Anterior cingulate cortex (tissue), 58 donors: Measurements from ENCODE around the gene SMG6.
"Not testable (repeated sequence)": the region's sequence is repeated elsewhere in the genome, so short reads cannot be mapped to it uniquely, and the experiment has no call there.

Experiments used
- DNase-seq, 58 donors: peaks; one replicate each; lab custom pipeline; 2025; lab: John Stamatoyannopoulos, UW

SMG6 gene

GRCh38 chr17:2309338-2310154, 6.0 kb upstream of the SMG6 start:
- DNase-seq, result peak in 6 of 58 donors; percentile 0 to 13 (median 4)

DNA sequence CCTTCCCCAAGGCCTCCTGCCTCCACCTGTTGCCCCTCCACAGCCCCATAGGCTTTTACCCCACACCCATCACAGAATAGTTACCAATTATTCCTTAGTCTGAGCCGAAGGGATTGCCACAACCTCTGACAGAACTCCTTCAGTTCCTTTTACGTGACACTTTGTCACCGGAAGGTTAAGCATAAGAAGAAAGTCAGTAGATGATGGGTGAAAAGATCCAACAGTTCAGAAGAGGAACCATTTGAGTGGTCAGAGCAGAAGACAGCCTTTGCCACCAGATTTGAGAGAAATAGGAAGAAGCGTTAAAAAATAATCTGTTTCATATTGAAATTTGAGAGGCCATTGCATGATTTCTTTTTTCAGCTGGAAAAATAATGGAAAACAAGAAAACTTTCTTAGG, 1.3 kb upstream of the SMG6 start:
- no peak for DNase-seq

DNA sequence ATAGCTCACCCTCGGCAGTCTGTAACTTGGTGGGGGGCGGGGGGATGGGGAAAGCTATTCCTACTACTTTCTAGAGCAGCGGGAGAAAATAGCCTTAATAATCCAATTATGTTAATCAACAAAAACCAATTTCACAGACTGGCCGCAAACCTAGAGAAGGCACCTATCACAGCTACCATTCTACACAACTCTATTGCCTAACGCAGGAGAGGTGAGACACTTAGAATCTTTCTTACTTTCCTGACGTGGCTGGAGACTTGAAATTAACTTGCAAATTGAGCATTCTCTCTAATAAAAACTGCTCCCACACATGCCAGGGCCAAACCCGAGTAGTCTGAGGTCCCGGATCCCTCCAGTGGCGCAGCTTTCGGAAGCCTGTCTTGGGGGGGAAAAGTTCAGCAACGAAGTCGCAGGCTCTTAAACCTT, 794 bp downstream of the SMG6 start:
- DNase-seq, result no peak

- no peak for DNase-seq
Observed at GRCh38 chr17:2299756-2300155, 3.8 kb downstream of the SMG6 start.

DNA sequence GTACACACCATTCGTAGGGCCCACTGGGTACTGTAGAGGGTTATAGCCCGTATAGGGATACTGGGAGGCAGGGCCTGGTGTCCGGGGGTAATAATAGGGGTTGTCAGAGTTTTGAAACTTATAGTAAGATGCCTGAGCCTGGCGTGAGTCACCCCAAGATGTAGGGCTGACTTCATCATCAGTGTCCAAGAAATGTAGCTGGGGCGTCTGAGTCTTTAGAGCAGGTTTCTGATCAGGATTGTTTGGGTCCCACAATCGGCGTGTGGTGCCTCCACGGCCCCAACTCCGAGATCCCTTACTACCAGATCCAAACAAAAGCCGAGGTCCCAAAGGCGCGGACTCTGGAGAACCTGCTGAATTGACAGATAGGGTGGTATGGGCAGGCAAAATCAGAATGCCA, 4.4 kb downstream of the SMG6 start:
- DNase-seq, result no peak

DNA sequence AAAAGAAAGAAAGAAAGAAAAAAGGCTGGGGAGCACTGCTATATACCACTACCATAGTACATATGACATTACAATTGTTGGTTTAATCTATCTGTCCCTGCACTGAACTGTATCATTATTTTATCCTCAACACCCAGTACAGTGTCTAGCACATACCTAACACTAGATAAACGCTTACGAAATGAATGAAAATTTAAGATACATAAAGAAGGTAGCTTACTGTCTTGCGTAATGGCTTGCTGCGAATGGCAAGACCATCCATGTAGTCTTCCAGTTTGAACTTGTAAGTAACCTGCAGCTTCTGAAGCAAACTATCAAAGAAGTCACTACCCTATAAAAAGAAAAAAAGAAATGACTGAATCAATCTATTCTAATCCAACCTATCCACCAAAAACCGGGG, 6.6 kb downstream of the SMG6 start:
- DNase-seq, result no peak

DNA sequence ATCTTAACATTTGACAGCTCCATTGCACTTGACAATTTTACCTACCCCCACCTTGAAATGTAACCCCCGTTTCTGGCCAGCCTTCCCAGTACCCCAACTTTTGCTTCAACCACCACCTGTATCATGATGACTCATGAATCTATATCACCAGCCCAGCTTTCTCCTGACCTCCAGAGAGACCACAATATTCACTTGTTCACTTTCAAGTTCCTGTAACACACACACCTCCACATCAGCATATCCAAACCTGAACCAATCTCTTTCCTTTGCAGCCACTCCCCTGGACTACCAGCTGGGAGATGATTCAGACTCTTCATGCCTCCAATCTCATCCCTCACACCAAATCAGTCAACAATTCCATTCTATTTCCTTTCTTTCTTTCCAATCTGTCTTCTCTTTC, 8.0 kb downstream of the SMG6 start:
- no peak for DNase-seq

- DNase-seq, result no peak
Observed at GRCh38 chr17:2292100-2292499, 11.5 kb downstream of the SMG6 start.

DNA sequence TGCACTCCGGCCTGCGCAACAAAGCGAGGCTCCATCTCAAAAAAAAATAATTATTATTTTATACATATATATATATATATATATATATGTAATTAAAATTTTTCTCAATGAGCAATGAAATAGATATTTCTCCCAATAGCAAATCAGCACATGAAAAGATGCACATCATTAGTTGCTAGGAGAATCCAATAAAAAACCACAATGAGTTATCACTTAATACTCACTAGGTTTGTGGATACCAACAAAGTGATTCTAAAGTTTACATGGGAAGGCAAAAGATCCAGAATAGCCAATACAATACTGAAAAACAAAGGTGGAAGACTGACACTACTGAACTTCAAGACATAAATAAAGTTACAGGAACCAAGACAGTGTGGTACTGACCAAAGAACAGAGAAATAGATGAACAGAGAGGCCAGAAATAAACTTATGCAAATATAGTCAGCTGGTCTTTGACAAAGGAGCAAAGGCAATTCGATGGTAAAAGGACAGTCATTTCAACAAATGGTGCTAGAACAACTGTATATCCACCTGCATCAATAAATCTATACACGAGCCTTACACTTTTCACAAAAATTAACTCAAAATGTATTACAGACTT, 13.6 kb downstream of the SMG6 start:
- DNase-seq, result no peak

DNA sequence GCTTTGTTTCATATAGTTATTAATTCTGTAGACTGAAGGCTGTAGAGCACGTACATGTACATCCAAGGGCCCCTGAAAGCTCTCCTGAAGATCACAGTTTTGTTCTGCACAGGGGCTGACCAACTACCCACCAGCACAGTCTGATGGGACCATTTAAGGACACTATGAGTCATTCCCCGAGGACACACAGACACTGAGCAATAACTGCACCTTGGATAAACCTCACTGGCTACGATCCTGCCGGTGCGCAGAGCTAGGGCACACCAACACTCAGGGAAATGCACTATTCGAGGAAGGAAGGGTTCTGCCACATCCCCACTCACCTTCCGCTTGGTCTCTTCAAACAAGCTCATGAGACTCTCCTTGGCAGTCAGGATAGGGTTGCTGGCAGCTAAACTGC, 20.3 kb downstream of the SMG6 start:
- DNase-seq, result peak in 1 of 58 donors; percentile 14

GRCh38 chr17:2282297-2282873, 21.2 kb downstream of the SMG6 start:
- DNase-seq, result peak in 5 of 58 donors; percentile 2 to 19 (median 6)

DNA sequence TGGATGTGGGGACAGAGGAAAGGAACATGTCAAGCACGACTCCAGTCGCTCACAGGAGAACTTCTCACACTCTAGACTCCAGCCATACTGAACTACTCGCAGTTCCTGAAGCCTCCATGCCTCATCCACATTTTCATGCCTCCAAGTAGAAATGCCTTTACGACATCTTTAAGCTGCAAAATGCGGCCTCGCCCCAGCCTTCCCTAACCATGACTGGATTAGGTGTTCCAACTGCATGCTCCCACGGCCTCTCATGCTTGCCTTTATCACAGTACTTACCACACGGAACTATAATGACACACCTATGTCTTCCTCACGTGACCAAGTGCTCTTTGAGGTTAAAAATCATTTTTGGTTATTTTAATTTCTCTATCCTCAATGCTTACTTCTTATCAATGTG, 23.9 kb downstream of the SMG6 start:
- no peak for DNase-seq

DNA sequence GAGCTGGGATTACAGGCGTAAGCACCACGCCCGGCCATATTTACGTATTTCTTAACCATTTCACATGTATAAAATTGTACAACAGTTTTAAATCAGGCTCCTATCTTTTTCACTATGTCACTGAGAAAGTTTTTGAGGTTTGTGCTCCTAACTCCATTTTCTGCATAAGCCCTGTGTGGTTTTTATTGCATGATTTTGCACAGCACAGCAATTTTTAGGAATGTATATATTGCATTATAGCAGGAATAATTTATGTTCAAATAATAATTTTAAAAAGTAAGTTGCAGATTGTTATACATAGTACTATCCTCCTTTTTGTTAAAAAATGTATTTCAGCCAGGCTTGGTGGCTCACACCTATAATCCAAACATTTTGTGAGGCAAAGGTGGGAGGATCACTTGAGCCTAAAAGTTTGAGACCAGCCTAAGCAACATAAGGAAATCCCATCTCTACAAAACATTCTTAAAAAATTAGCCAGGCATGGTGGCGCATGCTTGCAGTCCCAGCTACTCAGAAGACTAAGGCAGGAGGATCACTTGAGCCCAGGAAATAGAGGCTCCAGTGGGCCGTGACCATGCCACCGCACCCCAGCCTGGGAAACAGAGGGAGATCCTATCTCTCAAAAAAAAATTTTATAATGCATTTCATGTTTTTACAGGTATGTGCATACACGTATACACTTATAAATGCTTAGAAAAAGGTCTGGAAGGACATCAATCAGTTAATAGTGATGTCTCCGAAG, 26.0 kb downstream of the SMG6 start:
- DNase-seq, result no peak

- DNase-seq, result no peak
Observed at GRCh38 chr17:2275722-2276121, 27.9 kb downstream of the SMG6 start.

DNA sequence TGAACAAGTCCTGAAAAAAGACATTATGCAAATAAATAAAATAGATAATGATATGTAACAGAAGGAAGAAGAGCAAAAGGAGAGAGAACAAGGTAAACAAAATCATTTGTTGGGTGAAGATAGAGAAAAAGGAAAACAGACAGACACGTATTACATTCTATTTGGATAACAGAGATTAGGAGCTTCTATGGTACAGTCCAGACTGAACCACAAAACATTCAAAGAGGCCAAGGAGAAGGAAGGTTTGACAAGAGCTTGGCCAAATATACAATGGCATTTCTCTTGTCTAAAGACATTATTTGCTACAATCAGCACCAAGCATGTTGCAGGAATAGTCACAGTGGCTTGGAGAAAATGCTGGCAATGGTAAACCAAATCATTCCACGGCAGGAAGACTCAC, 29.2 kb downstream of the SMG6 start:
- DNase-seq, result no peak

- no peak for DNase-seq
Observed at GRCh38 chr17:2271985-2272702, 31.4 kb downstream of the SMG6 start.

DNA sequence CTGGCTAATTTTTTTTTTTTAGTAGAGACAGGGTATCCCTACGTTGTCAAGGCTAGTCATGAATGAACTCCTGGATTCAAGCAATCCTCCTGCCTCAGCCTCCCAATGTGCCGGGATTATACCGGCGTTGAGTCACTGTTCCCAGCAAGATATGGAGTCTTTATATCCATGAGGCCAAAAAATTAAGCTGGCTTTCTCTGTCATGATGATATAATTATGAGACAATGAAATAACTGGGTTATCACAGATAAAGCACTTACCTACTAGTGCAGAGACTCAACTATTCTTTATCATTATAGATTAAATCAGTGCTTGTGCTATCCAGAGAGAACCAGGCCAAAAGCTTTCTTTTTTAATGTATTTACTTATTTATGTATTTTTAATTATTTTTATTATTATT, 36.2 kb downstream of the SMG6 start:
- DNase-seq, result no peak

DNA sequence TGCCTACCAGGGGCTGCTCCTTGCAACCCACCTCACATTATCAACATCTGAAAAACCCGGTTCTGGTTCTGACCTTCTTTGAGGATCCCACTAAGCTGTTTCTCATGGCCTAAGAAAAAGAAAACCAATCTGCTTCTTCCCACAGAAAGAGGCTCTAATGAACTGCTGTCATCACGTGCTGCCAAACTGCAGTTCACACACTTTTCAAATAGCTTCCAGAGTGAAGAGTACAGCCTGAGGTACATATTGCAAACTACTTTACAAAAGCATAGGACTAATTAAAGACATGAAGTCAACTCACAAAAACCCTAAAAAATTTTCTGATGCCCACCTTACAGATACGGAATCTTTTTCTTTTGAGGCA, 36.7 kb downstream of the SMG6 start:
- no peak for DNase-seq

GRCh38 chr17:2266045-2266864, 37.3 kb downstream of the SMG6 start:
- no peak for DNase-seq

DNA sequence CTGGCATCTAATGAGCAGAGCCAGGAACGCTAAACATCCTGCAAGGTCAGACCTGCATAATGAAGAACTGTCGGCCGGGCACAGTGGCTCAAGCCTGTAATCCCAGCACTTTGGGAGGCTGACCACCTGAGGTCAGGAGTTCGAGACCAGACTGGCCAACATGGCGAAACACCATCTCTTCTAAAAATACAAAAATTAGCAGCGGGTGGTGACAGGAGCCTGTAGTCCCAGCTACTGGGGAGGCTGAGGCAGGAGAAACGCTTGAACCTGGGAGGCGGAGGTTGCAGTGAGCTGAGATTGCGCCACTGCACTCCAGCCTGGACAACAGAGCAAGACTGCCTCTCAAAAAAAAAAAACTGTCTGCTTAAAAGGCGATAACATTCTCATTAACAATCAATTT, 38.4 kb downstream of the SMG6 start:
- not testable (repeated sequence) for DNase-seq
